ENCODE results near the gene P2RY1.
"Not testable (repeated sequence)": the region's sequence is repeated elsewhere in the genome, so short reads cannot be mapped to it uniquely, and the experiment has no call there.

The P2RY1 gene

DNA sequence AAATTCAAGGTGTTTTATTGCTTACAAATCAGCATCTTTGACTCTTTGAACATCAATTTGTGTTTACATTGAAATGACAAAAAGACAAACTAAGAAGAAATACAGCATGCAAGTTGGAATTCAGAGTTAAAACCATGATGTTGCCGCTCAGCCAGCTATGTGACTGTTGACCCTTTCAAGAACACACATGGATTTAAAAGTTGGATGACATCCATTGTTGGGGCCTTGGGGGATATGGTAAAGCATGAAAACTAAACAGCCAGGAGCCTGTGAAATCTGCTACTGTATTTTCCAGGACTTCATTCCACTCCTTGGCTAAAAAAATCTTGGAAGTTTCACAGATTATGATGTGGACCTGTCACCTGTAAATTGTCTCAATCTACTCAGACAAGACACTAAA lies 4.6 kb downstream of the P2RY1 start:
- DNase-seq (ENCODE audit: low read depth, low spot score): no peak

DNA sequence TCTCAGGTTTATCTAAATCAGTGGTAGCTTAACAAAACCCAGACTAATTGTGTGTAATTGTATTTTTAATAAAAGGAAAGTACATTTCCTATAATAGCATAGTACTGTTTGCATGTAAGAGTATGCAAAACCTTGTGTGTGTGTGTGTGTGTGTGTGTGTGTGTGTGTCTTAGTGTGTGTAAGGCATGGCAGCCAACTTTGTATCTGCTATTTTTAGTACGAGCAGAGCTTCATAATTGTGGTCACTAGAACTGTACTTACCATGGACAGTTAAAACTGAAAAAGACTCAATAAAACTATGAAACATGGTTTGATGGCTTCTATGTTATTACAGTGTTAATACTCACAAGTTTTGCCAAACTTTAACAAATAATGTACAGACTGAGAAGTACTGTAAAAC lies 6.2 kb downstream of the P2RY1 start:
- no peak for DNase-seq (ENCODE audit: low read depth, low spot score)

- no peak for DNase-seq (ENCODE audit: low read depth, low spot score)
Observed at GRCh38 chr3:152842413-152842812, 7.5 kb downstream of the P2RY1 start.

- DNase-seq (ENCODE audit: low read depth, low spot score): no peak
Observed at GRCh38 chr3:152843955-152844354, 9.0 kb downstream of the P2RY1 start.

DNA sequence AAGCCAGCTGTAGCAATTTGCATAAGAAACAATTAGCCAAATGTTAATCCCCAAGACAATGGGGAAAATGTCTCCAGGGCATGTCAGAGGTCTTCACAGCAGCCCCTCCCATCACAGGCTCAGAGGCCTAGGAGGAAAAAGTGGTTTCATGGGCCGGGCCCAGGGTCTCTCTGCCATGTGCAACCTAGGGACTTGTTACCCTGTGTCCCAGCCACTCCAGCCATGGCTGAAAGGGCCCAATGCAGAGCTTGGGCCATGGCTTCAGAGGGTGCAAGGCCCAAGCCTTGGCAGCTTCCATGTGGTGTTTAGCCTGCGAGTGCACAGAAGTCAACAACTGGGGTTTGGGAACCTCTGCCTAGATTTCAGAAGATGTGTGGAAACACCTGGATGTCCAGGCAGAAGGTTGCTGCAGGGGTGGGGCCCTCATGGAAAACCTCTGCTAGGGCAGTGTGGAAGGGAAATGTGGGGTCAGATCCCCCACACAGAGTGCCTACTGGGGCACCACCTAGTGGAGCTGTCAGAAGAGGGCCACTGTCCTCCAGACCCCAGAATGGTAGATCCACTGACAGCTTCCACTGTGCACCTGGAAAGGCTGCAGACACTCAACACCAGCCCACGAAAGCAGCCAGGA lies 11.8 kb downstream of the P2RY1 start:
- DNase-seq (ENCODE audit: low read depth, low spot score): not testable (repeated sequence)

DNA sequence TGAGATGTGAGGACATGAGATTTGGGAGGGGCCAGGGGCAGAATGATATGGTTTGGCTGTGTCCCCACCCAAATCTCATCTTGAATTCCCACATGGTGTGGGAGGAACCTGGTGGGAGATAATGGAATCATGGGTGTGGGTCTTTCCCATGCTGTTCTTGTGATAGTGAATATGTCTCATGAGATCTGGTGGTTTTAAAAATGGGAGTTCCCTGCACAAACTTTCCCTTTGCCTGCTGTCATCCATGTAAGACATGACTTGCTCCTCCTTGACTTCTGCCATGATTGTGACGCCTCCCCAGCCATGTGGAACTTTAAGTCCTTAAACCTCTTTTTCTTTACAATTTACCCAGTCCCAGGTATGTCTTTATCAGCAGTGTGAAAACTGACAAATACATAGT lies 12.7 kb downstream of the P2RY1 start:
- DNase-seq (ENCODE audit: low read depth, low spot score): not testable (repeated sequence)

- DNase-seq (ENCODE audit: low read depth, low spot score): no peak
Observed at GRCh38 chr3:152849996-152850578, 15.2 kb downstream of the P2RY1 start.

DNA sequence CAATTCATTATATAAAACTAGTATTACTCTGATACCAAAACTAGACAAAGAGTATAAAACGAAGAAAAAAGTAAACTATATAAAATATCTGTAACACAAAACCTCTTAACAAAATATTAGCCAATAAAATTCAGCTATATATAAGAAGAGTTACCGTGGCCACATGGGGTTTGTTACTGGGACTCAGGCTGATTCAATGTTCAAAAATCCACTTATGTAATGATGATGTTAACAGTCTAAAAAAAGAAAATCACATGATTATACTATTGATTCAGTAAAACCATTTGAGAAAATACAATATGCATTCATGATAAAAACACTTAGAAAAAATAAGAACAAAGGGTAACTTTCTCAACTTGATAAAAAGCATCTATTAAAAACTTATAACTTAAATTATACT lies 18.3 kb downstream of the P2RY1 start:
- DNase-seq (ENCODE audit: low read depth, low spot score): no peak

- DNase-seq (ENCODE audit: low read depth, low spot score): no peak
Observed at GRCh38 chr3:152857082-152857481, 22.2 kb downstream of the P2RY1 start.

DNA sequence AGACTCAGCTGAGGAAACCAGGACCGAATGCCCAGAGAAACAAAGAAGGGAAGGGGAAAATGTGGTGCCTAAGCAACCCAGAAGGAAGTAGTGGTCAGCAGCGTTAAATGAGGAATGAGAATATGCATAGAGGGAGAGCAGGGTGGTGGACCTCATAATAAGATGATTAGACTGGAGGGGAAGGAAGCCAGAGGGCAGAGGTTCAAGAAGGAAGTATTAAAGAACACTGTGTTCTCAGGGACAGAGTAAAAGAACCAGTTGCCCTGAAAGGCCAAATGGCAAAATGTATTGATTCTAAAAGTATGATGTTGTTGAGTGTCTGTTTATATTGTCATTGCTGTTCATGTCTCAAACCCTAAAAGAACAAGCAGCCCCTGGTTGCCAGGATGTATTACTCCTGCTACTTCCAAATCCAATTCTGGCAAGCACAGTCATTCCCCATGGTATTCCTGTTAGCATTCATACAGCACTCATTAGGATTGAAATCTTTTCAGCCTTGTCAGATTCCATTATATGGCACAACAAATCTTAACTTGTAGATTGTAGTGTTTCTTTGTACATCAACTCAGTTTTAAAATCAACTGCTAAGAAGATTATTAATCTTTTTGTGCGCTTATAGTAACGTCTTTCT lies 23.4 kb downstream of the P2RY1 start:
- no peak for DNase-seq (ENCODE audit: low read depth, low spot score)

DNA sequence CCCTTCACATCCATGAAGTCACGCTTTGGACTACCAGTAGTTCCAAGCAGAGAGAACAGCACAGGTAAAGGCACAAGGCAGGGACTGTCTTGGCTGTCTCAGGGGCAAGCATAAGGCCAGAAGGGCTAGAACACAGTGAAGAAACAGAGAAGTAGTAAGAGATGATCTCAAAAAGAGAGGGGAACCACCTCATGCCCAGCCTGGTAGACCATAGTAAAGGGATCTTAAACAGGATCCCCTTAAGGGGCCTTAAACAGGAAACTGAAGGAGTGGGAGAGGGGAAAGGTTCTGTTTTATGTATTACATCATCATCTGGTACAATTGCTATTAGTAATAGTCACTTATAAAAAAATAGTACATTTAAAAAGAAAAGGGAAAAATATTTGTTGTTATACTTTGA lies 25.8 kb downstream of the P2RY1 start:
- DNase-seq (ENCODE audit: low read depth, low spot score): no peak

GRCh38 chr3:152865668-152866245 lies 30.8 kb downstream of the P2RY1 start:
- DNase-seq (ENCODE audit: low read depth, low spot score): no peak

DNA sequence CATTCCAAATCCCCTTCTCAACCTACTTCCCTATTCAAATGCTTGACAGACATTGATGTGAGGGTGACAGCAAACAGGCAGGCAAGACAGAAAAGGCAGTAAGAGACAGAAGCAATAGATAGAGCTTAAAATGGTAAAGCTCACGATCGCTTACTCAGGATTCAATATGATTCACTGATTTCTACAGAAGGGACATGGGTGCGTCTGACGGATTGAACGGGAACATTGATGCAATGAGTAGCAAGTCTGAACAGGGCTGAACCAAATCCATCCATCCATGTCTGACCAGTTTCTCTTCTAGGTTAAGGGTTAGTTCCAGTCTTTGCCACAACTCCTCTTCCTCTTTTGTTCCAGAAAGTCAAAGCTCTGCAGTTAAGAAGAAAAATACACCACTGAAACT lies 35.1 kb downstream of the P2RY1 start:
- DNase-seq (ENCODE audit: low read depth, low spot score): no peak

DNA sequence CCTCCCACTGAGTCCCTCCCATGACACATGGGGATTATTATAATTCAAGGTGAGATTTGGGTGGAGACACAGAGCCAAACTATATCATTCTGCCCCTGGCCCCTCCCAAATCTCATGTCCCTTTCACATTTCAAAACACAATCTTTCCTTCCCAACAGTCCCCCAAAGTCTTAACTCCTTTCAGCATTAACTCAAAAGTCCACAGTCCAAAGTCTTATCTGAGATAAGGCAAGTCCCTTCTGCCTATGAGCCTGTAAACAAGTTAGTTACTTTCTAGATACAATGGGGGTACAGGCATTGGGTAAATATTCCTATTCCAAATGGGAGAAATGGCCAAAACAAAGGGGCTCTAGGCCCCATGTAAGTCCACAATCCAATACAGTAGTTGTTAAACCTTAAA lies 38.4 kb downstream of the P2RY1 start:
- not testable (repeated sequence) for DNase-seq (ENCODE audit: low read depth, low spot score)

DNA sequence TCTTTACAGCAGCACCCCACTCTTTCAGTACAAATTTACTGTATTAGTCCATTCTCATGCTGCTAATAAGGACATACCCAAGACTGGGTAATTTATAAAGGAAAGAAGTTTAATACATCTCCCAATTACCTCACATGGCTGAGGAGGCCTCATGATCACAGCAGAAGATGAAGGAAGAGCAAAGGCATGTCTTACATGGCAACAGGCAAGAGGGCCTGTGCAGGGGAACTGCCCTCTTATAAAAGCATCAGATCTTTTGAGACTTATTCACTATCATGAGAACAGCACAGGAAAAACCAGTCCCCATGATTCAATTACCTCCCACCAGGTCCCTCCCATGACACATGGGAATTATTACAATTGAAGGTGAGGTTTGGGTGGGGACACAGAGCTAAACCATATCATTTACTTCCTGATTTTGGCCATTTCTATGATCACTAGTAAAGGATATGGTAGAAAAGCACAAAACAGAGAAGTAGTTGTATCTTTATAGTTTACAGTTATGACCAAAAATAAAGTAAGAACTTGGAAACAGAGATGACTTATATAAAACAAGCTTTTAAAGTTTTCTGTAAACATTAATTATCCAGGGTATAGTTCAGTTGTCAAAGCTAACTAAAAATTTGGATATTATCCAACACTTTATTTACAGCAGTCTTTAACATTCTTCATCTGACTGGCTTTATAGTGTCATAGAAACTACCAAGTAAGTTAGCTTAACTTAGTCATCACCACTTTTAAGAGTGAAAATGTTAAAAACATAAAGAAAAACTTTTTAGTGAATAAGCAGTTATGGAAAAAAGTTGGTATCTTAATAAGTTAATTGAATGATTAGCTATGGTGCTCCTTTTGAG lies 40.2 kb downstream of the P2RY1 start:
- DNase-seq (ENCODE audit: low read depth, low spot score): no peak

DNA sequence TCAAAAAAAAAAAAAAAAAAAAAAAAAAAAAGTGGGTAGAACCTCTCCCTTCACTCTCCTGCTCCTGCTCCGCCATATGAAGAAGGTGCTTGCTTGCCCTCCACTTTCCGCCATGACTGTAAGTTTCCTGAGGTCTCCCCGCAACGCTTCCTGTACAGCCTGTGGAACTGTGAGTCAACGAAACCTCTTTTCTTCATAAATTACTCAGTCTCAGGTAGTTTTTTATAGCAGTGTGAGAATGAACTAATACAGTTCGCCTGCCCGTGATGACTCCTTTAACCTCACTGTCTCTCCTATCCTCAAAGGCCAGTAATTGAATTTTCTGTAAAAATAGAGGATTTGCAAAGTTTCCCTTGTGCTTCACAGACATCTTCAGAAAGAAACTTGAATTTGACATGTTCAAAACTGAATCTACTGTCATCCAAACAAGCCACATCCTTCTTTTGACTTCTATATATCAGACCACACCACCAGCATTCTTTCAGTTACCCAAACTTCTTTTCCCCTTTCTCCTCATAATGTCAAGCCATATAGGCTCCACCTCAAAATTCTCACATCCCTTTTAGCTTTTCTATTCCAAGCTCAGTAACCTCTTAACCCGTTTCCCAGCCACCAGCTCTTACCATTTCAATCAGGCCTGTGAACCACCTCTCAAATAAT lies 44.3 kb downstream of the P2RY1 start:
- no peak for DNase-seq (ENCODE audit: low read depth, low spot score)

GRCh38 chr3:152879790-152880174 lies 44.9 kb downstream of the P2RY1 start:
- no peak for DNase-seq (ENCODE audit: low read depth, low spot score)

- no peak for DNase-seq (ENCODE audit: low read depth, low spot score)
Observed at GRCh38 chr3:152885076-152885475, 50.1 kb downstream of the P2RY1 start.
